GM18526 (cell line): Measurements from ENCODE around the gene WEE1.

Source experiments
- POLR2A ChIP-seq: IDR thresholded peaks from 3 replicates; pipeline ENCODE4 v1.6.1; 2011; ENCODE audit not compliant: insufficient read length; ENCODE audit errors: extremely low read depth

Gene WEE1

DNA sequence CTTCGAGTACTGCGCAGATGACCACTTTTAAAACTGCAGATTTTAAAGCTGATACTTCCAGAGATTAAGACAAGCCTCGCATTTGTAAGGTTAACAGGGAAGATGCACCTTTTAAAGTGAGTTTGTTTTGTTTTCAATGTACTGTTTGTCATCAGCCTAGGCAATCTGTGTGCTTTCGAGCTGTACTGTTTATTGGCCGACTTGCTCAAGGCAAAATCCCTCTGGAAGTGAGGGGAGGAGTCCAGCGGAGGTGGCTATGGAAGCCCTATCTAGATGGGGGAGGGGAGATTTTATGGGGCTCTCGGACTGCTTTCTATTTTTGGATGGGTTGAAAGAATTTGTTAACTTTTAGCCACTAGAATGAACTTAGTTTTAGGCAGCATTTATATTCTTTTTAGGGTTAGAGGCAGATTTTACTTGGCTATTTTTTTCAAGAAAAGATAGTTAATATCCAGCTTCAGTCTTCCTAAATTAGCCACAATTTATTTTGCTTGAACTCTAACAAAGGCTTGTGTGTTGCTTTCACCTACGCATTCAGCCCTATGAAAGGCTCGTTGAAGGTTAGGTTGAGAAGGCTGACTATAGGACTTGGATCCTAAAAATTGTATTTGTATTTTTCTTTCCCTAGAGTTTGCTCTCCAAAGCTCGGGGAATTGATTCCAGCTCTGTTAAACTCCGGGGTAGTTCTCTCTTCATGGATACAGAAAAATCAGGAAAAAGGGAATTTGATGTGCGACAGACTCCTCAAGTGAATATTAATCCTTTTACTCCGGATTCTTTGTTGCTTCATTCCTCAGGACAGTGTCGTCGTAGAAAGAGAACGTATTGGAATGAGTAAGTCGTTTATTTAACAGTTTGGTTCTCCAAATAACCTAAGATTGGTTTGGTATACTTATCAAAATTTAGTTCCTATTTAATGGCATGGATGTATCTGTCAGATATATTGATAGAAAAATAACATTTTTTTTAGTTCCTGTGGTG is 2.1 kb downstream of the WEE1 start:
- TF ChIP-seq POLR2A = no peak

DNA sequence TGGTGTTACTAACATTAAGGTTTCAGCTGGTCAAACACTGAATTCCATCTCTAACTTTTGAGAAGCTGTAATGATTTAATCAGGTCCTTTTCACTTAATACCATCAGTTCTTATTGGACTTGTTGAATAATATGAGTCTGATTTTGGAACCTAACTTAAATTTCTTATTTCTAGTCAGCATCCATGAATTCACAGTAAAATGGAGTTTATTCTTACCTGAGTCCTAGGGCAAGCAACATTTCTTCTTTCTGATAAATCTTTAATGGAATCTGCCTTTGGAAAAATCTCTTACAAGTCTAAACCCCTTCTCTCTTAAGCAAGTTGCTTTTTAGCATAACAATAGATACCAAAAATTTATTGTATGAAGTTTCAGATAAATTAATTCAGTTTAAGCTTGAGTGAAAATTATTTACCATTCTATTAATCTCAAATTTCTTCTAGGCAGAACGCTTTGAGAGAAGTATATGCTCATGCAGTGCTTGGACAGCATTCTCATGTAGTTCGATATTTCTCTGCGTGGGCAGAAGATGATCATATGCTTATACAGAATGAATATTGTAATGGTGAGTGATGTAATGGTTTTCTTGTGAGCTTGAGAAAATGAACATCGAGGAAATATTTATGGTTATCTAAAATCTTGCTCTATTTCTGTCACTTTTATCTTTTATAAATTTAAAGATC is 3.4 kb downstream of the WEE1 start:
- no peak for TF ChIP-seq POLR2A

DNA sequence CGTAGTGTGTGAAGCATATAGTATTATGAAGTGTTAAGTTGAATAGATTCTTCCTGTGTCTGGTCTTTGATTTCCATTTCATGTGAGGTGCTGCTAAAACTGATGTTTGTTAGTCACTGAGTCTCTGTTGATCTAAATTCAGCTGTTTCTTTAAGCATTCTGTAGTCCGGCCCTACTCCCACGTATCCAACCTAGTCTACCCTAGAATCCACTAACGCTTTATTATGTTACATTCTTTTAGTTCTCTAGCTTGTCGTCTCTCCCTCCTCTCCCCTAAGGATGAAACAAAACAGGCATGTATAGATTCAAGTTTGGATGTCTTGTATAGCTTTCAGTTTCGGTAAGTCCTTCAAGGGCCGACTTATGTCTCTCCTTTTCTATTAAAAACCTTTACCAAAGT is 4.1 kb downstream of the WEE1 start:
- no peak for TF ChIP-seq POLR2A

DNA sequence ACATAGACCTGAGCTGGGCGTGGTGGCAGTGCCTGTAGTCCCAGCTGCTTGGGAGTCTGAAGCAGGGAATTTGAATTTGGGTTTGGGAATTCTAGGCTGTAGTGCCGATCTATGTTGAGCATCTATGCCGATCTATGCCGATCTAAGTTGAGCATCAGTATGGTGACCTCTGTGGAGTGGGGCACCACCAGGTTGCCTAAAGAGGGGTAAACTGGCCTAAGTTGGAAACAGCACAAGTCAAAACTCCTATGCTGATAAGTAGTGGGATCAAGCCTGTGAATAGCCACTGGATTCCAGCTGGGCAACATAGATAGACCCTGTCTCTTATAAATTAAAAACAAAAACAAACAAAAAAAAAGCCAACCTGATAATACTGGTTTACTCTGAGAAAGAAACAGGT is 7.4 kb downstream of the WEE1 start:
- no peak for TF ChIP-seq POLR2A

DNA sequence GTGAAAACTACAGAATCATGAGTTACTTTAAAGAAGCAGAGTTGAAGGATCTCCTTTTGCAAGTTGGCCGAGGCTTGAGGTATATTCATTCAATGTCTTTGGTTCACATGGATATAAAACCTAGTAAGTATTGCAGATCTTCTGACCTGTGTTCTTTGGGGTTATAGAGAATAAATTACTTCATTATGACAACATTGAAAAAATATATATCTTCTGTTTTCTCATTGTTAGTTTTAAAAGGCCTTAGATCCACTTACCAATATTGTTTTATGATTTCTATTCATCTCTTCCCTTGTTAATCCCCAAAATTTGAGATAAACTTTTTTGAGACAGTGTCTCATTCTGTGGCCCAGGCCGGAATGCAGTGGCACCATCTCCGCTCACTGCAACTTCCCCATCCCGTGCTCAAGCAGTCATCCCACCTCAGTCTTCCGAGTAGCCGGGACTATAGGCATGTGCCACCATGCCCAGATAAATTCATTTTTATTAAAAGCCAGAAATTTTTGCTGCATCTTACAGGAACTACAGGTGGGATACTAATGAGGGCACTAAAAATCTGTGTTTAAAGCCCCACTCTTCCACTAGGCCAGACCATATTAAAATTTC is 8.2 kb downstream of the WEE1 start:
- TF ChIP-seq POLR2A = no peak

DNA sequence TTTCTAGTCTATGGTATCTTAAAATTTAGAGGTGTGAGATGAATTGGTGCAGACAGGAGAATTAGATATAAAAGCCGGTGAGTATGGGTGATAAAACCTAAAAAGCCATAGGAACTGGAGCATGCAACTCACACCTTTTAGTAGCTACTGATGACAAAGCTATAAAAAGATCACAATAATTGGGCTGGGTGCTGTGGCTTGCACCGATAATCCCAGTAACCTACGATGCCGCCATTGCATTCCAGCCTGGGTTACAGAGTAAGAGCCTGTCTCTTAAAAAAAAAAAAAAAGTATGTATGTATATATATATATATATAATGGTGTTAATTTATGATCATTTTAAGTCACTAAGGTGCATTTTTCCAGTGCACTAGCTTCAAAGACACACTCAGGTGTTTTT is 17.2 kb downstream of the WEE1 start:
- TF ChIP-seq POLR2A = no peak

DNA sequence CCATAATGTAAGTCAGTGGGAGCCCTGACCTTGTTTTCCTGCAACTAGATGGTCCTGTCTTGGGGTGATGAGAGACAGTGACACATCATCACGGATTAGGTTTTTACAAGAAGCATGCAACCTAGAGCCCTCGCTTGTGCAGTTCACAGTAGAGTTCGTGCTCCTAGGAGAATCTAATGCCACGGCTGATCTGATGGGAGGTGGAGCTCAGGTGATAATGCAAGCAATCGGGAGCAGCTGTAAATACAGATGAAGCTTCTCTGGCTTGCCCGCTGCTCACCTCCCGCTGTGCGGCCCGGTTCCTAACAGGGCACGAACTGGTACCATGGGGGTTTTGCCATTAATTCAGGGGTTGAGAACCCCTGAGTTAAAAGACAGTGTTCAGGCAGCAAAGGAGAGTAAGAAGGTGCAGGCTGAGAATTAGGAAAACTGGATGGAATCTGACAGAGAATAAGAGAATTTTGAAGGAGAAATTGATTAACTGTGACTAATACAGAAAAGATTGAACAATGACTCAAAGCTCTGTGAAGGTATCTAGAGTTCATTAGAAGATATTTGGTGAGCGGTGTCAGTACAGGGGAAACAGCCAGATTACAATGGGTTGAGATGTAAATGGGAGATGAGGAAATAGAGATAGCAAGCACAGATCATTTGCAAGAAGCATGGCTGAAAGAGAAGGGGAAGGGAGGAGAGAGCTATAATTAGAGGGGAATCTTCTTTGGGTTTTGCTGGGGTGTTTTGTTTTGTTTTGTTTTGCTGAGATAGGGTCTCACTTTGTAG is 21.0 kb downstream of the WEE1 start:
- TF ChIP-seq POLR2A = no peak

DNA sequence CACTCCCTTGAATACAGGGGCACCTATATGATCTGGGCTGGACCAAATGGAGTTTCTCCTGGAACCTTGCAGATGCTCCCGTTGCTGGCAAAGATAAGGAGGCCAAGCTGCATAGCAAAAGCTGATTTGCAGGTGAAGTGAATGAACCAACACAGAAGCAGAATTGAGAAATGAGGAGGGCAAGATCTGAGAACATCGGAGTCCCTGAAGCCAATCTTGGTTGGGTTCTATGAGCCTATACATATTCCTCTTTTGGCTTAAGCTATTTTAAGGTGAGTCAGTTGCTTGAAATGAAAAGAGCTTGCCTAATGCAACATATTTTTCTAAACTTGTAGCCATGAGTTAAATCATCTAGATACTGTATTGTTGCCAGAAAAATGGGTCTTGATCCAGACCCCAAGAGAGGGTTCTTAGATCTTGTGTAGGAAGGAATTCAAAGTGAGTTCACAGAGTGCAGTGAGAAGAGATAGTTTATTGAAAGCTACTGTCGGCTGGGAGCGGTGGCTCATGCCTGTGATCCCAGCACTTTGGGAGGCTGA is 23.5 kb downstream of the WEE1 start:
- TF ChIP-seq POLR2A = no peak

DNA sequence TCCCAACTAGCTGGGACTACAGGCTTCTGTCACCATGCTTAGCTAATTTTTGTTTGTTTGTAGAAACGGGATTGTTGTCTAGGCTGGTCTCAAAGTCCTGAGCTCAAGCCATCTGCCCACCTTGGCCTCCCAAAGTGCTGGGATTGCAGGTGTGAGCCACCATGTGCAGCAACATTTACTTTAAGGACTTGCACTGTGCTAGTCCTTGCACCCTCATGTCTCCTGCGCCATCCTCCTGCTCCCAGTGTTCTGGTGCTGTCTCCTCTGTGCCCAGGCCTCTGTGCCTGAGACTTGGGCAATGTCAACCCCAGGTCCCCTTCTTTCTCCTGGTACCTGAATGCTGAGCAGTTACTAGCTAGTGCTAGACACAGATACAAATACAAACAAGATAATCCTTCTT is 26.7 kb downstream of the WEE1 start:
- no peak for TF ChIP-seq POLR2A

DNA sequence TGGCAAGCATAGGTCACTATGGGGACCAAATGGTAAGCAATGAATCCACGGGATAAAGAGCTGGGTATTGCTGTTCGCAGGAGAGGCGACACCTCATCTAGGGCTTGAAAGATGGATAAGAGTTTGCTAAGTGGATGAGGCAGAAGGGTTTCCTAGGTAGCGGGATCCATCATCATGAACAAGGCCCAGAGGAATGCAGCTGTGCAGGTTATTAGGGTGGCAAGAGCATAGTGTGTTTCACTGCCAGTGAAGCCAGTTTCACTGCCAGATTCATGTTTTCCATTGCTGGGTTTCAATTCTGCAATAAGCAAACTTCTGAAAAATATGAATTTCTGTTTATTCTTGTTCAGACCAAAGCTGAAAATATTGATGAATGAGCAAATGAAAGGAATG is 27.2 kb downstream of the WEE1 start:
- TF ChIP-seq POLR2A = no peak

DNA sequence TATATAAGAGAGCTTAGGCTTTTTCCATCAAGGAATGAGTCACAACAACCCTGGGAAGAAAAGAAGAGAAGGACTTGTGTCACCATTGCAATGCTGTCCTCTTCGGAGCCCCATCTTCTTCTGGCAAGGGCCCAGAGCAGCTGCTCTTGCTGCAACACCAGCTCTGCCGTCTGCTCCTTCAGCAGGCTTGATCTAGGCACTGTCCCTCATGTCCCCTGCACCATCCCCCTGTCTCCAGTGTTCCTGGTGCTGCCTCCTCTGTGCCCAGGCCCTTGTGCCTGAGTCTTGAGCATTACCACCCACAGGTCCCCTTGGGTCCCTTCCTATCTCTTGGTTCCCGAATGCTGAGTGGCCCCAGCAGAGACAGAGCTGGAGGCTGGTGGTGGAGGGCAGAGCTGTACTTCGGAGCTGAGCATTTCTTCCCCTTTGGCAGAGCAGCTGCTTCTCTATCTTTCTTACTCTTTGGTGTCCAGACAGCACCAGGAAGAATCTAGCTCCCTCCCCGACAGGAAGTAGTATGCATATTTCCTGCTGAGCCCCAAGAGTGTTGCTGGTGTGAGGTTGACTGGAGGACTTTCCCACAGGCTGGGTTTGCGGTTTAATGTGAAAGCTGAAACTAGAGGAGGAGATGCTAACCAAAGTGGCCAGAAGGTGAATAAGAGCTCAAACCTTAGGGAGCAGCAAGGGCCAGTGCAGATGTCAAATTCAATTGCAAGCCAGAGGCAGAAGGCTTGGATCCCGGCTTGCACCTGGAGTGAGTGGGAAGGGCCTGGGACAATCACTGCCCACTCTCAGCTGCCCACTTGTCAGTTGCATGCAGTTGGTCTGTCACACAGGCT is 27.8 kb downstream of the WEE1 start:
- no peak for TF ChIP-seq POLR2A

DNA sequence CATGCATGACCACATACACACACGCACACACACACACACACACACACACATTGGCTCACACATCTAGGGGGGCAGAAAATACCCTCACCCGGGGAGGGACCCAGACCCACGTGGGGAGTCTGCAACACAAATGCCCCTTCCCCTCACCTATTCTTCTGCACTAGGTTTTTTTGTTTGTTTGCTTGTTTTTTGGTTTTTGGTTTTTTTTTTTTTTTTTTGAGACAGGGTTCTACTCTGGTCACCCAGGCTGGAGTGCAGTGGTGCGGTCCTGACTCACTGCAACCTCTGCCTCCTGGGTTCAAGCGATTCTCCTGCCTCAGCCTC is 28.4 kb downstream of the WEE1 start:
- TF ChIP-seq POLR2A = no peak

DNA sequence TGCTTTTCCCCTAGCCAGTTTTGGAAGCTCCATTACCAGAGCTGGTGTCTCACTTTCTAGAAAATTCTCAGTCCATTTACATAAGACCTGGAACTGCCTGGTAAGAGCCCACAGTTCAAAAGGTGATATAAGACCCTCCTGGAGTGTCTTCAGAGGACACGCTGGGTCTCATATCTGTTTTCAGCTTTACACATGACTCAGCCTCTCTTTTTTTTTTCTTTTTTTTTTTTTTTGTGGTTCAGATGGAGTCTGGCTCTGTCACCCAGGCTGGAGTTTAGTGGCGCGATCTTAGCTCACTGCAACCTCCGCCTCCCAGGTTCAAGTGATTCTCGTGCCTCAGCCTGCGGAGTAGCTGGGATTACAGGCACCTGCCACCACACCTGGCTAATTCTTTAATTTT is 30.7 kb downstream of the WEE1 start:
- TF ChIP-seq POLR2A = no peak

DNA sequence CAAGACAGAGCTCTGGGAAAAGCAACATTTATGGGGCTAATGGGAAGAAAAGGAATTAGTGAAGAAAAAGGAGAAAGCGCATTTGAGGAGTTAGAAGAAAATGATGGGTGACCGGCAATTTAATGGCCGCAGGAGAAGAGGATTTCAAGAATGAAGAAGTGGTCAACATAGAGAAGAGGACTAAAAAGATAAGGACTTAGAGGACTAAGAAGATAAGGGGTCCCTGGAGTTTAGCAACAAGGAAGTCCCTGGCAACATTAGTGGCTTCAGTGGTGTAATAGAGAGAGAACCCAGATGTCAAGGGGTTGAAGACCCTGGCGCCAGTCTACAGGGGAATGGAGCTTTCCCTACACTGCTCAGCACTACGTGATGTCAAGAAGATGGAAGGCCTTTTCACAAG is 32.3 kb downstream of the WEE1 start:
- TF ChIP-seq POLR2A = no peak
